ENCODE measurements around the gene MAP2K7.
"Not testable (repeated sequence)": the region's sequence is repeated elsewhere in the genome, so short reads cannot be mapped to it uniquely, and the experiment has no call there.

MAP2K7 gene

GRCh38 chr19:7903244-7904073 lies at the start of gene MAP2K7:
TSS of gene MAP2K7 (plus strand) at chr19:7903877. CDS start at chr19:7903945, 68 bp downstream.
- DNase-seq (ENCODE audit: low read depth in 2 of 2) = peak; percentile 100

- no peak for DNase-seq (ENCODE audit: low read depth in 2 of 2)
Observed at GRCh38 chr19:7855426-7856108, 48.1 kb upstream of the MAP2K7 start.

GRCh38 chr19:7856109-7856591 lies 47.5 kb upstream of the MAP2K7 start:
- no peak for DNase-seq (ENCODE audit: low read depth in 2 of 2)

GRCh38 chr19:7856679-7857663 lies 46.7 kb upstream of the MAP2K7 start:
- DNase-seq (ENCODE audit: low read depth in 2 of 2) = no peak

GRCh38 chr19:7857727-7858108 lies 46.0 kb upstream of the MAP2K7 start:
- no peak for DNase-seq (ENCODE audit: low read depth in 2 of 2)

GRCh38 chr19:7858109-7858770 lies 45.4 kb upstream of the MAP2K7 start:
- no peak for DNase-seq (ENCODE audit: low read depth in 2 of 2)

GRCh38 chr19:7859087-7859486 lies 44.6 kb upstream of the MAP2K7 start:
- not testable (repeated sequence) for DNase-seq (ENCODE audit: low read depth in 2 of 2)

- no peak for DNase-seq (ENCODE audit: low read depth in 2 of 2)
Observed at GRCh38 chr19:7859831-7860713, 43.6 kb upstream of the MAP2K7 start.

GRCh38 chr19:7860714-7861618 lies 42.7 kb upstream of the MAP2K7 start:
- no peak for DNase-seq (ENCODE audit: low read depth in 2 of 2)

- DNase-seq (ENCODE audit: low read depth in 2 of 2) = no peak
Observed at GRCh38 chr19:7861619-7862412, 41.9 kb upstream of the MAP2K7 start.

- peak; percentile 64 to 66 for DNase-seq (ENCODE audit: low read depth in 2 of 2)
Observed at GRCh38 chr19:7862413-7862951, 41.2 kb upstream of the MAP2K7 start.

GRCh38 chr19:7863157-7863970 lies 40.3 kb upstream of the MAP2K7 start:
- DNase-seq (ENCODE audit: low read depth in 2 of 2) = no peak

GRCh38 chr19:7863971-7864689 lies 39.5 kb upstream of the MAP2K7 start:
- DNase-seq (ENCODE audit: low read depth in 2 of 2) = no peak

GRCh38 chr19:7864690-7865074 lies 39.0 kb upstream of the MAP2K7 start:
- no peak for DNase-seq (ENCODE audit: low read depth in 2 of 2)

GRCh38 chr19:7865262-7865911 lies 38.3 kb upstream of the MAP2K7 start:
- no peak for DNase-seq (ENCODE audit: low read depth in 2 of 2)

Data from stimulated activated CD8-positive, alpha-beta memory T cell treated with anti-CD3 and anti-CD28 coated beads, Interleukin-15, amount 100 ng/mL, for 48 hours (primary cell).